ENCODE measurements around the gene TGM1.

TGM1 gene

DNA sequence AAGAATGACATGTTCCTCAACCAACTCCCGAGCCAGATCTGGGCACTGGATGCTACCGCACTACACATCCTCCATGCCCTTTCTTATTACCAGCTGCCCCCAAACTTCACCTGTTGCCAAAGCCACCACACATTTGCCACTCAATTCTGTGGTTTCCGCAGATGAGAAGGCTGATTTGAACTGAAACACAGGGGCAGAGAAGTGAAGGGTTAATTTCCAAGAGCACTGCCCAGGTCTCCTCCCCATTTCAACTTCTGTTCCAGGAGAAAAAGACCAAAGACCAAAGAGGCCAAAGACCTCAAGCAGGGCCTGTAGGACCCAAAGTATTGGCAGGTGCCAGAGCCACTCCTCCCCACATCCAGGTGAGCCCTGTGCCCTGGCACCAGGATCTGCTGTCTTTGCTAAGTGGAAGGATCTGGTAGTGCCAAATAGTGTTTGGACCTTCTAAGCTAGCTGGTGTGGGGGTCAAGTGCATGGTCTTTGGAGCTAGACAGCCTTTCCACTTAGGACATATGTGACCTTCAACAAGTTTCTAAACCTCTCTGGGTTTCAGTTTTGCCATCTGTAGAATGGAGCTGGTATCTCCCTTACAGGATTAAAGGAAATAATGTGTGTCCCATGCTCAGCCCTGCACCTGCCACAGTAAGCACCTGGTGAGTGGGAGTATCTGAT is 28.6 kb upstream of the TGM1 start:
- no peak for DNase-seq

DNA sequence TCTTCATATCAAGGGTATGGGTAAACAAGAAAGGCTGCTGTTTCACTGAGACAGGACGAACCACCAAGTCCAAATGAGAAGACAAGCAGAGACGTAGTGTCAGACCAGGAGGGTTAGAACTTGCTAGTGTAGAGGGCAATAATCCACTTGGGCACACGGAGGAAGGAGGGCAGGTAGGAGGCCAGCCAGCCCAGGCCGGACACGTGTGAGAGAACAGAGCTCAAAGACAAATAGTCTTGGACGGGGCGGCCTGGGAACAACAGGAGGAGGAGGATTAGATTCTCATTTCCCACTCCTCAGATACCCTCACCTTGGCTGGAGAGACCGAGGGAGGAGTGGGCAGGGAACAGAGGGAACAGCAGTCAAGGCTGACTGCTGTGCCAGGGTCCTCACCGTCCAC is 27.8 kb upstream of the TGM1 start:
- DNase-seq, result no peak

DNA sequence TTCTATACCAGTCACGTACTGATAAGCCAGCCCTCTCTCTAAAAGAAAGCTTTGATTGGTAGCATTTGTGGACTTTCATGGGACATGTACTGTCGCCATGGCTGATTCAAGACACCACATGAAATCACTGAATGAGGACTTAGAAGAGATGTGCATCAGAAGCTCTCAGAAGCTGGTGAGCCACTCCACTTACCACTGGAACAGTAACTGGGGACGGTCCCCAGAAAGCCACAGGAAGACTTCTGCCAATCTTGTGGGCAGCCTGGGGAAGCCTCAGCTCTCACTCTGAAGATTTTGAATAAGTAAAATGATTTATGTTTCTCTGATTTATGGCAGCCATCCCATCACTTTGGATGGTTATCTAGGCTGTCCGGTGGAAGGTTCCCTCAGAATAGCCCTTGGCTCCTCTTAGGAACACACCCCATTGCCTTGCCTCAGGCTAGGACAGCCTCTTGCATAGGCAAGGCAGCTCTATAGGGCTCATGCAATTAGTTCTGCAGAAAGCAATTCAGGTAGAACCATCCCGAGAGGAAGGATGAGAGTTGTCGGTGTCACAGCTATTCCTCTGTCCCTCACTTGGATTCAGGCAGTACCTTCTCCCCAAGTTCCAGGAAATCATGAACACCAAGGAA is 26.8 kb upstream of the TGM1 start:
- DNase-seq, result no peak

DNA sequence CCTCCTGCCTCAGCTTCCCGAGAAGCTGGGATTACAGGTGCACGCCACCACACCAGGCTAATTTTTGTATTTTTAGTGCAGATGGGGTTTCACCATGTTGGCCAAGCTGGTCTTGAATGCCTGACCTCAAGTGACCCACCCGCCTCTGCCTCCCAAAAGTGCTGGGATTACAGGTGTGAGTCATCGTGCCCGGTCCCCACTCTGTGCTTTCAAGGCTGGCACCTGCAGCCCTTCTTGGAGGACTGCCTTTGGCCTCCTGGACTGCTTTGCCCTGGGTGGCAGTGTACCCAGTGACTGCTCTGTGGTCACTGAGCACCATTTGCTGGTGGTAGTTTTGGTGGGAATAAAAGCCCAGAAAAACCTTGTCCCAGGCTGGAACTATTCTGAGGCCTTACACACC is 24.0 kb upstream of the TGM1 start:
- DNase-seq, result no peak

DNA sequence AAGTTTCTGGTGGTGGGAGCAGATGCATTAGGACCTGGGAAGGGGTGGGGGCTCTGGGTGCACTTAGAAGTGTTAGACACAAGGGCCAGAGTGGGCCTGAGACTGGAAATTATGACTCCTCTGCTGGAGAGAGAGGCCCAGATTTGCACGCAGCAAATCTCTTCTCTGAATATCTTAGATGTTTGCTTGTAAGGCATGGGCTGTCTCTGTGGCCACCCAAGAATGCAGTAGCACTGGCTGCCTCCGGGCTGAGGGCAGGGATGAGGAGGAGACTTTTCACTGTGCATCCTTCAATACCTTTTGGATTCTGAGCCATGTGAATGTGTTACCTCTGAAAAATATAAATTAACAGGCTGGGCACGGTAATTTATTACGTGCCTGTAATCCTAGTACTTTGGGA is 22.4 kb upstream of the TGM1 start:
- DNase-seq, result no peak

DNA sequence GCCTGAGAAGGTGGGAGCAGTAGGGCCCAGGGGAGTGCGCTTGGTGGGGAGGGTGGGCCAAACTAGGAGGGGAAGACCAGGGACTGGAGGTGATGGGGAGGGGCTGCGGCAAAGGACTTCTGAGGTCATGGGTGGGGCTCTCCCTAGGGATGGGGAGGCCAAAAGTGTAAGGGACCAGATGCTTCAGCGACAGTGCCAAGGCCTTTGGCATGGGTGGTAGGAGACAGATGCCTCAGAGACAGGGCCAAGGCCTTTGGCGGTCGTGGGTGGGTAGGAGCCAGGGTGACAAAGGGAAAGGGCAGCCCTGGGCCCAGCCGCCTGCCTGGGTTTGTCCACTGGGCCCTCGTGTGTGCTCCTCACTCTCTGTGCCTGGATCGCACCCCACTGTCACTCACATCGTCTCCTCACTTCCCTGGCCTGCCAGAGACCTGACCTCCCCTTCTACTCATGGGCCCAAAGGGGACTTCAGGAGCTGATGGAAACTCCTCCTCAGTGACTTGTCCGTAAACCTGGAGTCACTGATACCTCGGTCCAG is 21.6 kb upstream of the TGM1 start:
- no peak for DNase-seq

DNA sequence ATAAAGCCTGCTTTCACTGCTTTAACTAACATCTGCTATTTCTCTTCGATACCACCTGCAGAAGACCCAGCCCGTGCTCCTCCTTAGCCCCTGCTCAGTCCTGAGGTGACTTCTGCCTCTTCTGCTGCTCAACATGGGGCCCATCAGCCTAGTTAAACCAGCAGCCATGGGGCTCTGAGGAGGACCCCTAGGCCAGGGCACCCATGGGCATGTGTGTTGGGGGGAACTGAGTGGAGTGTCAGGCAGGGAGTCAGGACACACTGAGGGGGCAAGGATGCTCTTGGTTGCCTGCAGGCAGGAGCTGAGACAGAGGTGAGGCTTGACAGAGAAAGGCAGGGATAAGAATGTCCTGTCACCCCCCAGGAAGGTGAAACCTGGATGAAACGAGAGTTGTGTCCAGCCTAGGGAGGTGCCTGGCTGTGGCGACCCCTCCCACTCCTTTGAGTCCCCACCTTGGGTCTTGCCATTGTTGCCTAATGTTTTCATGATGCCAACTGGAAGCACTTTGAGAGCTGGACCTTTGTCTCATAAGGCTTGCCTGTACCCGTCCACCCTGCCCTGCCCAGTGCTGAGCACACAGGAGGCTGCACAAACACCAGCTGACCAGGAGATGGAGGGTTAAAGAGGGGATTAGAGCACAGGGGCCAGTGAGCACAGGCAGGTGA is 21.0 kb upstream of the TGM1 start:
- DNase-seq, result no peak

DNA sequence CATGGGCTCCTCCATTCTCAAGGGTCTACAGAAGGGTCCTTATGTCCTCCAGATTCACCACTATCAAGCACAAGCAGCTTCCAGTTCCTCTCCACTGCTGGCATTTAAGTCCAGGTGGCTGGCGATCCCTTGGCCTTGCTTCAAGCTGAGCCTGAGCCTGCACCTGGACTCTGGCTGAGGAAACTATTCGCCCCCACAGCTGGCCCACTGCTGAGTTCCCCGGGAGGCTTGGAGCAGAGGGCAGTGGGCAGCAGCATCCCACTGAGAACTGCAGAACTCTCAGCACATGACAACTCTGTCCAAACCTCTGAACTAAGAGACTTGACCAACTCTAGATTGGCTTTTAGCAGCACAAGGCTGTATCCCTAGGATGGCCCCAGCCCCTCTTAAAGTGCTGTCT is 19.8 kb upstream of the TGM1 start:
- no peak for DNase-seq

DNA sequence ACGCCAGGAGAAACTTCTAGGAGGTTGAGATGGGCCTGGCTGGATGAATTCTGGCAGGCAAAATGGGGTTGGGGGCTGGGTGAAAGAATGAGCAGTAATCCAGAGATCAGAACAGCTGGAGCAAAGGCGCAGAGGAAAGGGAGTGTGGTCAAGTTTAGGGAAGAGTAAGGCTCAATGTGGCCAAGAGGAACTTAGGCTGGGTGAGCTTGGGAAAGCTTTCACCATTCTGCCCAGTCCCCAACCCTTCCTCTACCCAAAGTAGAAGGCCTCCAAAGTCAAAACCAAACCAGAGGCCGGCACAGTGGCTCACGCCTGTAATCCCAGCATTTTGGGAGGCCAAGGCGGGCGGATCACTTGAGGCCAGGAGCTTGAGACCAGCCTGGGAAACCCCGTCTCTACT is 18.7 kb upstream of the TGM1 start:
- no peak for DNase-seq

DNA sequence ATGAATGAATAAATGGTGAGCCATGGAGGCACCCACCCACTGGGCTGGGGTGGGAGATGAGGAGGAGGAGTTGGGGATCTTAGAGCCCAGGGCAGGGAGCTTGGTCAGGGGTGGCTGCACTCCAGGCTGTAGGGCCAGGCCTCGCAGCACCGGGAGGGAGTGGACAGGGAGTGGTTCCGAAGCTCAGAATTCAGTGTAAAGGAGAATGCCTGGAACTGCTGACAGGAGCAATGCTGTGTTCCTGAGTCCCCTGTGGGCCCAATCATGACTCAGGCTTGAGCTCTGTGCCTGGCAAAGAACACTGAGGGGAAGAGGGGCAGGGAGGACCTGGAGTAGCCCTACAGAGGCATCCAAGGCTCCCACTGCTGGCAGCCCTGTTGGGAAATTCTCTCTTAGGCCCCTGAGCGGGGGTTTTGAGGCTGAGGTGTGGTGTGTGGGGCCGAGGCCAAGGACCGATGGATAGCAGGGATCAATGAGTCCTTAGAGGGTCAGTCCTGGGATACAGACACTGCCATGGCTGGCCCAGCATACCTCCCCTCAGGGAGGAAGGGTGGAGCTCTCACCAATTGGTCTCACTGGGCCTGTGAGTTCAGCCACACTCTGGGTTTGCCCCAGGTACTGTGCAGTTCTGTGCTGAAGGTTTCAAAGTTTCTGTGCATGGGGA is 18.0 kb upstream of the TGM1 start:
- no peak for DNase-seq

DNA sequence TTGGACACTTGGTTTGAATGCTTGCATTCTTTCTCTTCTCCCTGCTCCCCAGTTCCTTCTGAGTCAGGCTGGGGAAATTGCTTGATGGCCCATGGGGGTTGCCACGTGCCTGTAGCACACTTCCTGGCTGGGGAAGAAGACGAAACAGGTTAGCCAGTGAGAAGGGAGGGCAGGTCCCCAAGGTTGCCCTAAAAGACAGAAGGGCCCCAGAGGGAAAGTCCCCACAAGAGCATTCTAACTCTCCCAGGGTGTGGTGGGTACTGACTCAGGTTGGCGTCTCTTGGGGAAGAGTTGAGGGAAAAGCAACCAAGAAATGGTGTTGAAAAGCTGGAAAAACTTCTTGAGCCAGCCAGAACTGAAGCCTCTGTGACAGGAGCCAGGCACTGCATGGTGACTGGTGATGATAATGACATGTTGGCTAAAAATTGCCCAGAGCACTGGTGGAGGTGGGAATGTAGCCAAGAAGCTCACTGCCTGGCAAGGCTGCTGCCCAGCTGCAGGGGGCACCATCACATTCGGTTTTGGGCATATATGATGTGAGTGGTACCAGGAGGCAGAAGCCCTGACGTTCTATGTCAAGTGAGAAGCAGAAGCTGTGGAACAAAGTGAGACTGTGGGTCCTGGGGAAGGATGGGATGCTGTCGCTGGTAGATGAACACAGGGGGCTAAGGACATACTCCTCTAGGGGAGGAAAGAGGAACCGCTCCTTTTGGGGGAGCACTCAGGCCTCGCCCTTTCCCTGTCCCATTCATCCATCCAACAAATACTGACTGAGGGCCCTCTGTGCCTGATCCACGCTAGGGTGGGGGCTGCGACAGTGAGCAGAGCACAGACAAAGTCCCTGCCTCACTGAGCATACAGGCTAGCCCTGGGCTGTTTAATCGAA is 16.6 kb upstream of the TGM1 start:
- no peak for DNase-seq

DNA sequence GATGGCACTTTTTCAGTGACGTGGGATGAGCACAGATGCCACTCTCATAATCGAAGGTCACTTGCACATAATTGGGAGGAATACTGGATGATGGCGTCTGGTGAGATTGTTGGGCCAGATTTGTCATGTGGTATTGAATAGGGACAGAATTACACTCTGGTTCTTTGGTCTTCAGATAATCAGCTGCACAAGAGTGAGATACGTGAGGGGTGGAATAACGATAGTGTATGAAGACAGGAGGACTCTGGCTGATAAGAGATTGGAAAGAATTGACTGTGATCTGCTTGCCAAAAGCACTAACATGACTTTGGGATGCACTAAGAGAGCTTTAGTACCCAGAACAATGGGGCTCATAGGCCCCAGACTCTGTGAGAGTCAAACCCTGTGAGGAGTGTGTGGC is 15.4 kb upstream of the TGM1 start:
- DNase-seq, result no peak

DNA sequence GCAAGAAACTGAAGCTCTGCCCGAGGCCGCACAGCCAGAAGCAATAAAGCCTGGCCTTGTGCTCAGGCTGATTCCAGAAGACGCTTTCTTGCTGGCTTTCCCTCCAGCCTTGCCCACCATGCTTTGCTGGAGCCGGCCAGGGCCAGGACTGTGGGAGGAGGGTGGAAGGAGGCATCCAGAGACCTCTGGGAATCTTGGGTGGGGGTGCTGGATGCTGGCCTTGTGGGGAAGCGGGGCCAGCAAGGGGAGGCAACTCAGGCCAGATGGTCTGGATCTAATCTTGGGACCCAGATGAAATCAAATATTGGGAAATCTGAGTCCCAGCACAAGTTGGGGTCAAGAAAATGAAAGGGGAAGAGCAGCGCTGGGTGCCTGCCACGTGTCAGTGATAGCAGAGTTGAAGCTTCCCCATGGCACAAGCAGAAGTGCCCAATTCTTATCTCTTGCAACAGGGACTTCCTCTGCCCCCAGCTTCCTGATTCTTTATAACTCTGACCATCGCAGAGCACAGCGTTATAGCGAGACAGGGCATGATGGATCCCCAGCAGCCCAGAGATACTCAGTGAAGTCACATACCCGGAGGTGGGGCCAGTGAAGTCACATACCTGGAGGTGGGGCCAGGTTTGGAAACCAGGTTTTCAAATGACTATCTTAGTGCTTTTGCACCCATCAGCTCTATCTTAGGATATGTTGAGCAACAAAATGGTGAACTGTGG is 14.8 kb upstream of the TGM1 start:
- DNase-seq, result no peak

DNA sequence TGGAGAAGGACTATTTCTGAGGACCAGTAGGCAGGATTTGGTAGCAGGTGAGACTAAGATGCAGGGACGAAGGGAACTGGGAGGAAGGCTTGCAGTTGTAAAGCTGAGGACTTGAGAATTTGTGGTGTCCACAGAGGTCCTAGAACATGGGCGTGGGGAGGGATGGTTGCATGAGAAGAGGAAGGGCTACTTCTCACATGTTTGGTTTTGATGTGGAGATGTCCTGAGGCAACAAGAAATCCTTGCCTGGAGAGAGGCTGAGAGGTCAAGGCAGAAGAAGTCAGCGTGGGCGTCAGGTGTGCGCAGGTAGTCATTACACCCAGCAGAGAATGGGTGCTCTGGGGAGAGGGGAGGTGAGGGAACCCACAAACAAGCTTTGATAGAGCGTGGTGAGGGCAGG is 14.1 kb upstream of the TGM1 start:
- DNase-seq, result no peak

DNA sequence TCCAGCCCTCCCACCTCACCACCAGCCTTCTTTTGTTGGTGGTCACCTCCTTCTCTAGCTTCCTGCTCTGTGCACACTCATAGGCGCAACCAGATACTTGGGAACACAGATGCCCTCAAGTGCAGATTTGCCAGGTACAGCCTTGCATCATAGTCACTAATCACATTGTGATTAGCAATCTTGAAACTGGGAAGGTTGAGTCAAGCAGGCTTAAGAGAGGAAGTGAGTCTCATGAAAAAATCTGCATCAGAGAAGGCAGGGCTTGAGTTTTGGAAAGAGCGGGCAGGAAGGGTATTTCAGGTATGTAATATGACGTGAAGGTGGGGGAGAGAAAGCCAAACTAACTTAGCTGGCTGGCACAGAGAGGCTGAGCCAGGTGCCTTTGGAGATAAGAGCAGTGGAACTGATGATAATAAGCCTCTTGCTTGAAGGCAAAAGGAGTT is 11.1 kb upstream of the TGM1 start:
- no peak for DNase-seq

DNA sequence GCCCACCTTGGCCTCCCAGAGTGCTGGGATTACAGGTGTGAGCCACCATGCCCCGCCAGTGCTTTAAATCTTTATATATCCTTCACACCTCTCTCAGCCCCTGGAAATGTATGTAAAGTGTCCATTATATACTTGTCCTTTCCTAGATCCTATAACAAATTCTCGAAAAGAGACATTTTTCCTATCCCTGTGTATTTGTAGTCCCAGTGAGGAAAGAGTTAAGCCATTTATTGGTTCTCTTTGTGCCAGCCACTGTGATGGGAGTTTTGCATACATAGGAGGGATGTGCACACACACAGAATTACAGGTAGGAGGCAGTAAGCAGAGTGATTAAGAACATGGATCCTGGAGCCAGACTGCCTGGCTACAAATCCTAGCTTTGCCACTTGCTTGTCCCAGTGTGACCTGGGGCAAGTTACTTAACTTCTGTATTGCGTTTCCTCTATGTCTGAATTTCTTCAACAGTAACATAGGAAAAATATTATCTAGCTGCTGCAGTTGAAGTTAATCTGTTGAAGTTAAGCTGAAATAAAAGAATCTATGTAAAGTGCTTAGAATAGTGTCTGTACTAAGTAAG is 10.5 kb upstream of the TGM1 start:
- no peak for DNase-seq

DNA sequence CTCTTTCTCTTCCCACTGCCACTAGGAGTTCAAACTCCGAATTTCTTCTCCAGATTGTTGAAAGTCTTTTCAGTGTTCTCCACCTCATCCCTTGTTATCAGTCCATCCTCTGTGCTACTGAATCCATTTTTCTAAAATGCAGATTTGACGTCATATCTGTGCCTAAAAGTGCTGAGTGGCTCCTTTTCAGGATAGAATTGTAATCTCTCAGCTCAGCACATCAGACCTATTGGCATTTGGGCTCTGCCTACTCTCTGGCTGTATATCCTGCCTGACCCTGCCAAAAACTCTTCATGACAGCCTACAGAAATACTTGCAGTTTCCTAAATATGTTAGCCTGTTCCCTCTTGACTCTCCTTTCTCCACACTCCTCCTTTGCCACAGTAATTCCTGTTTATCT is 9.5 kb upstream of the TGM1 start:
- no peak for DNase-seq

DNA sequence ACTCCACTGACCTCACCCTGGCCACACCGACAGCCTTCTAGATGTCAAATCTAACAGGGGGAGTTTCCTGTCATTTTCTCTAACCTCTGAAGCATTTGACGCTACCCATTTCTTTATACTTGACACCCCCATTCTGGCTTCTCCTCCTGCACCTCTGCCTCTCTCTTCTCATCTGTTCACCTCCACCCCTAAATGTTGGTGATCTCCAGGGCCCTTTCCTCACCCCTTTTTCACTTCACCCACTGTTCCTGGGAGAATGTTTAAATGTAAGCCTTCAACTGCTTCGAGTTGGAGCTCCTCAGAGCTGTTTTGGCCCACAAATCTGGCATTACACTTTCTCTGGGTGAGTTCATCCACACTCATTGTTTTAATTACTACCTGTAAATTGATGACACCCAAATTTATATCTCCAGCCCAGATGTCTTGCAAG is 8.9 kb upstream of the TGM1 start:
- no peak for DNase-seq

DNA sequence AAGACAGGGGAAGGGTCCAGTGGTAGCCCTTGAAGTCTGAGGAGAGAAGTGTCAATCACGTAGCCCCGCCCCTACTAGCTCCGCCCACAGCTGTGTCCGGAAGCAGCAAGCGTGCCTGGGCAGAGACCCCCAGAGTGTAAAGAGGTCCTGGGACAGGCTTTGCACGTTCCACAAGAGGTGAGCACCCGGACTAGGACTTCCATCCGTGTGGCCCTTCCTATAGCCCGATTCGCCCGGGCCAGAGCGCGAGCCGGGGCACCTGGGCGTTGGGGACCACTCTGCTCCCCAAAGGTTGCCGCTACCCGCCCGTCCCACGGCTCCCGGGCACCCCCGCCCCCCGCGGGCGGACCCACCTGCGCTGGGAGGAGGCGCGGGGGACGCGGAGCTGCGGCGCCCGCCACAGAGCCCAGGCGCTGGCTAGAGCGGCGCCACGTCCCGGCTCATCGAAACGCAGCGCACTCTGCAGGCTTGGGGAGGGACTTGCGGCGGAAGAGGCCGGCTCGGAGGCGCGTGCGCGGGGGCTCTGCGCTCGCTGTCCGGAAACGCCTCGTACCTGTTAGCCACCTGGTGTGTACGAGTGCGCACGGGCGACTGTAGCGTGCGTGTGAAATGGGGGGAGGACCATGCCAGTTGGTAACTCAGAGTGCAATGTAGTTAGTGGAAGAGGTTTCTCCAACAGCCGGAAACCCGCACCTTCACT is 8.3 kb upstream of the TGM1 start, which contains the start of gene RABGGTA:
Gene RABGGTA (minus strand): TSS at position 464 of the 700 bp plus-strand sequence. CDS start 482 bp downstream, outside the sequence.
- DNase-seq, result peak in 1 of 2 experiments; percentile 53

DNA sequence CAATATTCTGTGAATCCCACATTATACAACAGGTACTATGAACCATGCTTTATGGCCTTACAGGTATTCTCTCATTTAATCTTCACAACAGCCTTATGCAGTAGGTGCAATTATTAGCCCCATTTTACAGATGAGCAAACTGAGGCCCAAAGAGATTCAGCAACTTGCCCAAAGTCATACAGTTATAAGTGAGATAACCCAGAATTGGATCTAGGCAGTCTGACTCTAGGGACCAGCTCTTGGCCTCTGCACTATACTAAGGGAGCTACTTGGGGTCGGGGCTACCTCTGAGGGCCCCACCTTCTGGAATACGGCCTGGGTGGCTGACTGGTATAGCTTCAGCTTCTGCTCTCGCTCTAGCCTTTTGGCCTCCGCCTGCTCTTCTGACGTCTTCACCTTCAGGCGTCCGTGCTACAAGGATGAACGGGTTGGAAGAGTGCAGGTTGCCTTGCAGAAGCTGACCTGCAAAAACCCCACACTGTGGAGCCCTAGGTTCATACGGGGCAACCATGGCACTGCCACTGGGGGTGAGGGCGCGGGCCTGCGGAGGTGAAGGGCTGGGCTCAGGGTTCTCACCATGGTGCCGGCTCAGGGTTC is 7.7 kb upstream of the TGM1 start:
- DNase-seq, result no peak
